Fibroblast of lung (primary cell): Measurements from ENCODE around the gene MUC3A. TPM values are rescaled to one million over a fixed set of nuclear protein-coding genes. Genes with fewer than 3 reads are reported as not detected.
"Not testable (repeated sequence)": the region's sequence is repeated elsewhere in the genome, so short reads cannot be mapped to it uniquely, and the experiment has no call there.

ENCODE experiments used
- DNase-seq, 2 donors: peaks; one replicate each; pipeline versions ENCODE4 v3.0.0 to v3.0.0-alpha.2; 2010; ENCODE audit warnings: low read depth in 2 of 2
- H2AFZ ChIP-seq: 2 replicates; pipeline ENCODE4 v1.5.1; 2012; ENCODE audit warnings: low read length, control low read depth, inconsistent platforms
- H3K27ac ChIP-seq: 2 replicates; pipeline ENCODE4 v1.5.1; 2011; ENCODE audit warnings: low read length, control low read depth; ENCODE audit not compliant: insufficient read depth
- H3K27me3 ChIP-seq: 2 replicates; pipeline ENCODE4 v1.5.1; 2011; ENCODE audit warnings: mild to moderate bottlenecking, low read length; ENCODE audit not compliant: control insufficient read depth, insufficient read depth
- H3K36me3 ChIP-seq: 2 replicates; pipeline ENCODE4 v1.5.1; 2011; ENCODE audit warnings: low read length; ENCODE audit not compliant: control insufficient read depth, insufficient read depth
- H3K4me1 ChIP-seq: 2 replicates; pipeline ENCODE4 v1.5.1; 2011; ENCODE audit warnings: low read length; ENCODE audit not compliant: control insufficient read depth, insufficient read depth; ENCODE audit errors: extremely low read depth
- H3K4me2 ChIP-seq: 2 replicates; pipeline ENCODE4 v1.5.1; 2011; ENCODE audit warnings: low read length, control low read depth; ENCODE audit not compliant: insufficient read depth; ENCODE audit errors: extremely low read depth
- H3K4me3 ChIP-seq, 4 experiments: fragments of 200-600 bp in 1 of 4; sonication (generic) in 1 of 4; replicated peaks in 1 of 4; 2 replicates each; pipeline ENCODE4 v1.5.1; 2011 to 2016; ENCODE audit warnings: low read length in 4 of 4, low read depth in 3 of 4, mild to moderate bottlenecking in 3 of 4, control low read depth in 2 of 4, inconsistent platforms in 1 of 4, mixed read lengths in 1 of 4; ENCODE audit not compliant: insufficient read depth in 1 of 4; ENCODE audit errors: control extremely low read depth in 1 of 4
- H3K79me2 ChIP-seq: 2 replicates; pipeline ENCODE4 v1.5.1; 2012; ENCODE audit warnings: mild to moderate bottlenecking, low read length, inconsistent platforms; ENCODE audit not compliant: control insufficient read depth, insufficient read depth
- H3K9ac ChIP-seq: 2 replicates; pipeline ENCODE4 v1.5.1; 2011; ENCODE audit warnings: mild to moderate bottlenecking, low read length, control low read depth; ENCODE audit not compliant: insufficient read depth
- H3K9me3 ChIP-seq: 2 replicates; pipeline ENCODE4 v1.5.1; 2012; ENCODE audit warnings: low read depth, low read length; ENCODE audit not compliant: control insufficient read depth, insufficient read depth
- H4K20me1 ChIP-seq: 2 replicates; pipeline ENCODE4 v1.5.1; 2011; ENCODE audit warnings: low read length; ENCODE audit not compliant: control insufficient read depth, insufficient read depth; ENCODE audit errors: extremely low read depth
- EZH2 ChIP-seq: IDR thresholded peaks from 2 replicates; pipeline ENCODE4 v1.5.1; 2012; ENCODE audit warnings: low read length, control low read depth, mild to moderate bottlenecking; ENCODE audit errors: missing control alignments
- polyA plus RNA-seq, 2 donors: library from polyadenylated mRNA; depleted of rRNA in 1 of 2; stranded (reverse) in 1 of 2; unstranded in 1 of 2; fragments of >200 nt; gene quantifications; 2 replicates each; pipeline ENCODE4 v1.2.1, GENCODE V29; 2011 to 2012; ENCODE audit warnings: missing spikeins in 1 of 2
- total RNA-seq: library from RNA; depleted of rRNA; stranded (reverse); fragments of >200 nt; gene quantifications from 2 replicates; pipeline ENCODE4 v1.2.1, GENCODE V29; 2014
- TF ChIP-seq, protein P1 (sequence below), 2 donors: IDR thresholded peaks in 1 of 2; conservative IDR thresholded peaks in 1 of 2; 1 replicate in 1 of 2; 2 replicates in 1 of 2; pipeline ENCODE4 v1.5.1; 2011 to 2012; ENCODE audit warnings: low read length in 2 of 2, control low read depth in 1 of 2, inconsistent platforms in 1 of 2, low read depth in 1 of 2, mild to moderate bottlenecking in 1 of 2

MUC3A gene
- total and polyA plus RNA-seq, 2 donors (not counting 1 experiment from before 2014, with no cell fraction given) = not detected

GRCh38 chr7:100975371-100975821, 26.1 kb downstream of the MUC3A start:
- Histone ChIP-seq H3K4me2 (no peak overlapping the region), H3K9me3 (no peaks in the 10 kb centered on the region), H3K79me2 (no peaks in the 10 kb centered on the region), H3K27ac (no peak overlapping the region), H3K27me3 (peaks cover 10% of the 10 kb centered on the region), H3K4me3 (no peak overlapping the region), H3K36me3 (no peaks in the 10 kb centered on the region), H2AFZ (no peak overlapping the region), H4K20me1 (no peaks in the 10 kb centered on the region), H3K9ac (no peak overlapping the region), H3K4me1 (no peaks in the 10 kb centered on the region)
- TF ChIP-seq, protein P1, sequence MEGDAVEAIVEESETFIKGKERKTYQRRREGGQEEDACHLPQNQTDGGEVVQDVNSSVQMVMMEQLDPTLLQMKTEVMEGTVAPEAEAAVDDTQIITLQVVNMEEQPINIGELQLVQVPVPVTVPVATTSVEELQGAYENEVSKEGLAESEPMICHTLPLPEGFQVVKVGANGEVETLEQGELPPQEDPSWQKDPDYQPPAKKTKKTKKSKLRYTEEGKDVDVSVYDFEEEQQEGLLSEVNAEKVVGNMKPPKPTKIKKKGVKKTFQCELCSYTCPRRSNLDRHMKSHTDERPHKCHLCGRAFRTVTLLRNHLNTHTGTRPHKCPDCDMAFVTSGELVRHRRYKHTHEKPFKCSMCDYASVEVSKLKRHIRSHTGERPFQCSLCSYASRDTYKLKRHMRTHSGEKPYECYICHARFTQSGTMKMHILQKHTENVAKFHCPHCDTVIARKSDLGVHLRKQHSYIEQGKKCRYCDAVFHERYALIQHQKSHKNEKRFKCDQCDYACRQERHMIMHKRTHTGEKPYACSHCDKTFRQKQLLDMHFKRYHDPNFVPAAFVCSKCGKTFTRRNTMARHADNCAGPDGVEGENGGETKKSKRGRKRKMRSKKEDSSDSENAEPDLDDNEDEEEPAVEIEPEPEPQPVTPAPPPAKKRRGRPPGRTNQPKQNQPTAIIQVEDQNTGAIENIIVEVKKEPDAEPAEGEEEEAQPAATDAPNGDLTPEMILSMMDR (conservative IDR thresholded peaks at IDR 0.05 in 1 of 2, IDR thresholded peaks at IDR 0.05 in 1 of 2; ENCODE audit: low read depth in 1 of 2, low read length in 2 of 2) = no peak
- no peak for TF ChIP-seq EZH2
- DNase-seq = no peak

- Histone ChIP-seq H3K4me3 (no peak overlapping the region), H3K27ac (no peak overlapping the region), H4K20me1 (no peaks in the 10 kb centered on the region), H3K36me3 (no peaks in the 10 kb centered on the region), H3K9ac (no peak overlapping the region), H3K27me3 (peaks cover 3% of the 10 kb centered on the region), H3K4me2 (no peak overlapping the region), H3K79me2 (no peaks in the 10 kb centered on the region), H2AFZ (no peak overlapping the region), H3K9me3 (no peaks in the 10 kb centered on the region), H3K4me1 (no peaks in the 10 kb centered on the region)
- no peak for DNase-seq
- TF ChIP-seq EZH2 = no peak
- TF ChIP-seq, protein P1 (conservative IDR thresholded peaks at IDR 0.05 in 1 of 2, IDR thresholded peaks at IDR 0.05 in 1 of 2; ENCODE audit: low read depth in 1 of 2, low read length in 2 of 2) = no peak
Observed at GRCh38 chr7:100978300-100978699, 29.0 kb downstream of the MUC3A start.

- Histone ChIP-seq H4K20me1 (no peaks in the 10 kb centered on the region), H2AFZ (no peak overlapping the region), H3K9ac (no peak overlapping the region), H3K36me3 (no peaks in the 10 kb centered on the region), H3K27ac (no peak overlapping the region), H3K4me2 (no peak overlapping the region), H3K79me2 (no peaks in the 10 kb centered on the region), H3K9me3 (no peaks in the 10 kb centered on the region), H3K4me1 (no peaks in the 10 kb centered on the region), H3K4me3 (no peak overlapping the region), H3K27me3 (no peaks in the 10 kb centered on the region)
- peak in 1 of 2 donors; percentile 60 for DNase-seq
- TF ChIP-seq, protein P1 (conservative IDR thresholded peaks at IDR 0.05 in 1 of 2, IDR thresholded peaks at IDR 0.05 in 1 of 2; ENCODE audit: low read depth in 1 of 2, low read length in 2 of 2) = no peak
- TF ChIP-seq EZH2 = no peak
Observed at GRCh38 chr7:100983451-100984187, 34.3 kb downstream of the MUC3A start.

GRCh38 chr7:100984241-100984918, 35.0 kb downstream of the MUC3A start:
- not testable (repeated sequence) for H3K27me3 ChIP-seq, H2AFZ ChIP-seq, H3K9ac ChIP-seq, H3K79me2 ChIP-seq, DNase-seq, H3K27ac ChIP-seq, H3K36me3 ChIP-seq, H3K4me3 ChIP-seq, H3K4me1 ChIP-seq, H3K9me3 ChIP-seq, H3K4me2 ChIP-seq, H4K20me1 ChIP-seq
